ENCODE measurements around the gene LSG1. TPM values are rescaled to one million over a fixed set of nuclear protein-coding genes. Genes with fewer than 3 reads are reported as not detected.

LSG1 gene
- total RNA-seq, 2 donors from 2014 or later = 19.0 to 34.8 TPM

- Histone ChIP-seq H3K27ac (no peak overlapping the region), H3K4me3 (no peak overlapping the region), H3K9ac (ENCODE audit: low read depth in 2 of 2, low read length in 2 of 2) (no peak overlapping the region), H3K27me3 (no peaks in the 10 kb centered on the region), H3K9me3 (no peaks in the 10 kb centered on the region), H3K4me1 (no peaks in the 10 kb centered on the region), H3K36me3 (no peaks in the 10 kb centered on the region)
- intact Hi-C loops (cut with DNase I) = loop anchor here (2.0 kb wide), 1 partner anchor 586 kb away; no protein-coding TSS in a partner anchor
- TF ChIP-seq, protein P1, sequence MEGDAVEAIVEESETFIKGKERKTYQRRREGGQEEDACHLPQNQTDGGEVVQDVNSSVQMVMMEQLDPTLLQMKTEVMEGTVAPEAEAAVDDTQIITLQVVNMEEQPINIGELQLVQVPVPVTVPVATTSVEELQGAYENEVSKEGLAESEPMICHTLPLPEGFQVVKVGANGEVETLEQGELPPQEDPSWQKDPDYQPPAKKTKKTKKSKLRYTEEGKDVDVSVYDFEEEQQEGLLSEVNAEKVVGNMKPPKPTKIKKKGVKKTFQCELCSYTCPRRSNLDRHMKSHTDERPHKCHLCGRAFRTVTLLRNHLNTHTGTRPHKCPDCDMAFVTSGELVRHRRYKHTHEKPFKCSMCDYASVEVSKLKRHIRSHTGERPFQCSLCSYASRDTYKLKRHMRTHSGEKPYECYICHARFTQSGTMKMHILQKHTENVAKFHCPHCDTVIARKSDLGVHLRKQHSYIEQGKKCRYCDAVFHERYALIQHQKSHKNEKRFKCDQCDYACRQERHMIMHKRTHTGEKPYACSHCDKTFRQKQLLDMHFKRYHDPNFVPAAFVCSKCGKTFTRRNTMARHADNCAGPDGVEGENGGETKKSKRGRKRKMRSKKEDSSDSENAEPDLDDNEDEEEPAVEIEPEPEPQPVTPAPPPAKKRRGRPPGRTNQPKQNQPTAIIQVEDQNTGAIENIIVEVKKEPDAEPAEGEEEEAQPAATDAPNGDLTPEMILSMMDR (IDR thresholded peaks at IDR 0.05) = no peak
- no peak for DNase-seq
Measured at GRCh38 chr3:194676471-194676870, 4.5 kb upstream of the LSG1 start.

GRCh38 chr3:194675680-194676079 is 3.7 kb upstream of the LSG1 start:
- DNase-seq = no peak
- Histone ChIP-seq H3K36me3 (no peaks in the 10 kb centered on the region), H3K4me1 (peaks cover 6% of the 10 kb centered on the region), H3K9me3 (no peaks in the 10 kb centered on the region), H3K27me3 (no peaks in the 10 kb centered on the region), H3K27ac (no peak overlapping the region), H3K4me3 (no peak overlapping the region), H3K9ac (ENCODE audit: low read depth in 2 of 2, low read length in 2 of 2) (no peak overlapping the region)
- TF ChIP-seq, protein P1 (IDR thresholded peaks at IDR 0.05) = no peak
- intact Hi-C loops (cut with DNase I) = loop anchor here (2.0 kb wide), 1 partner anchor 587 kb away; no protein-coding TSS in a partner anchor

- DNase-seq = no peak
- Histone ChIP-seq H3K4me3 (no peak overlapping the region), H3K27ac (no peak overlapping the region), H3K9me3 (no peaks in the 10 kb centered on the region), H3K4me1 (peaks cover 10% of the 10 kb centered on the region), H3K9ac (ENCODE audit: low read depth in 2 of 2, low read length in 2 of 2) (no peak overlapping the region), H3K36me3 (no peaks in the 10 kb centered on the region), H3K27me3 (no peaks in the 10 kb centered on the region)
- TF ChIP-seq, protein P1 (IDR thresholded peaks at IDR 0.05) = no peak
- intact Hi-C loops (cut with DNase I) = no loop called here
Measured at GRCh38 chr3:194675081-194675640, 3.2 kb upstream of the LSG1 start.

- H3K27me3 ChIP-seq = no peaks in the 10 kb centered on the region
- TF ChIP-seq, protein P1 (IDR thresholded peaks at IDR 0.05) = no peak
- no peak overlapping the region for H3K27ac ChIP-seq
- intact Hi-C loops (cut with DNase I) = no loop called here
- H3K9me3 ChIP-seq = no peaks in the 10 kb centered on the region
- H3K4me3 ChIP-seq = no peak overlapping the region
- no peak for DNase-seq
- peaks cover 10% of the 10 kb centered on the region for H3K4me1 ChIP-seq
- no peak overlapping the region for H3K9ac ChIP-seq (ENCODE audit: low read depth in 2 of 2, low read length in 2 of 2)
- no peaks in the 10 kb centered on the region for H3K36me3 ChIP-seq
Measured at GRCh38 chr3:194673761-194674160, 1.8 kb upstream of the LSG1 start.

DNA sequence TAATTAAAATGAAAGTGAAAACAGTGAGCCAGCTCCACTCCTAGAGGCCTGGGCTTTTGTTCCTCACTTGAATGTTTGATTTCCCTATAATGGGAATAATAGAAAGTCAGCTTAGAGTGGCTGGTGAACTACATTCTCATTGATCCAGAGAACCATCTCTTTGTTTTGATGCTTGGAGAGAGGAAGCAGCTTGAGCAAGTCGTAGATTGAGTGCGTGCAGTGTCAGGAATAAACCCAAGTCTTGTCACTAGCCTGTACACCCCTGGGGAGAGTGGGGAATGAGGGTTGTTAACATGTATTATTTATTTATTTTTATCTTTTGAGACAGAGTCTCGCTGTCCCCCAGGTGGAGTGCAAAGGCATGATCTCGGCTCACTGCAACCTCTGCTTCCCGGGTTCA is 885 bp upstream of the LSG1 start:
- intact Hi-C loops (cut with DNase I) = no loop called here

More for the DNA sequence above, 885 bp upstream of the LSG1 start:
- peak overlapping the region; percentile 51 to 68 for H3K9ac ChIP-seq (ENCODE audit: low read depth in 2 of 2, low read length in 2 of 2)
- TF ChIP-seq, protein P1 (IDR thresholded peaks at IDR 0.05) = no peak
- H3K27me3 ChIP-seq = no peaks in the 10 kb centered on the region
- H3K4me3 ChIP-seq = peak overlapping the region; percentile 76
- H3K27ac ChIP-seq = peak overlapping the region; percentile 85
- no peaks in the 10 kb centered on the region for H3K9me3 ChIP-seq
- no peak for DNase-seq
- no peaks in the 10 kb centered on the region for H3K36me3 ChIP-seq
- peaks cover 10% of the 10 kb centered on the region for H3K4me1 ChIP-seq
